Activated naive CD8-positive, alpha-beta T cell (primary cell): ENCODE data around the gene CTDSPL.
A peak's percentile ranks its signal among the peaks of the same experiment; 100 is the strongest.

ENCODE experiments used
- H3K27ac Mint-ChIP-seq: one replicate; pipeline ENCODE4 v1.8.0; 2021; ENCODE audit warnings: mixed read lengths
- H3K27me3 Mint-ChIP-seq: one replicate; pipeline ENCODE4 v1.8.0; 2021; ENCODE audit warnings: mixed read lengths
- H3K36me3 Mint-ChIP-seq: one replicate; pipeline ENCODE4 v1.8.0; 2021; ENCODE audit warnings: mixed read lengths
- H3K4me1 Mint-ChIP-seq: one replicate; pipeline ENCODE4 v1.8.0; 2021; ENCODE audit warnings: low read depth, mixed read lengths
- H3K4me3 Mint-ChIP-seq: one replicate; pipeline ENCODE4 v1.8.0; 2021; ENCODE audit warnings: mild to moderate bottlenecking, mixed read lengths
- H3K9me3 Mint-ChIP-seq: one replicate; pipeline ENCODE4 v1.8.0; 2021; ENCODE audit warnings: low read depth, mixed read lengths

The CTDSPL gene

DNA sequence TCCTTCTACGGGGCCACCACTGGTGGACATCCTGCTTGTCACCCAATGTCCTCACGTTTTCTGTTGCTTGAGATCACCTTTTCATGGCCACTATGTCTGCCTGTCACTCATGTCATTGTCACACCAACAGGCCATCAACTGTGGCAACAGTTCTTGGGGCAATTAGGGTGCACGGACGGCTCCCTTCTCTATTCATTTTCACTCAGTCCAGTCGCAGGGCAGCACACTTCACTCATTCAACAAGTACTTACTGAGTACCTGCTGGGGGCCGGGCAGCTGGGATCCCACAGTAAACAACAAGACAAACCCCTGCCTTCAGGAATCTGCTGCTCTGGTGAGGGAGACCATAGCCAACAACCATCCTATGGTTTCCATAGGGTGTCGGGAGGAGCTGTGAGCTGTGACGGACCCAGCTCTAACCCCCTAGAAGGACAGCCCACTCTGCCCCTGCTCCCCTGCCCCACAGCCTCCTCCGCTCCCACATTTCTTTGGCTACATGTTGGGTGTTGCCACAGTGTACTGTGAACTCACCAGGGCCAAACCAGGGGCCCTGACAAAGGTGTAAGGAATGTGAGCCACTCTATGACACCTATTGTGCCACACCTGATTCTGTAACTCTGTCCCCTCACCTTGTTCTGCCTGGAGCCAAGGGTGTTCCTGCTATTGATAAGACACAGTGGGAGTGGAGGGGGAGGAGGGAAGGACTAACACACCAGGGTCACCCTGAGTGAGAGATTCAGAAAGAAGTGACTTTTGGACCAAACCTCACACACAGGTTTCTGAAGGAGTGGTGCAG is 130.8 kb downstream of the CTDSPL start:
- Mint-ChIP-seq H3K4me3 (peak overlapping the region; percentile 95), H3K9me3 (peaks cover 3% of the 10 kb centered on the region), H3K4me1 (peaks cover 42% of the 10 kb centered on the region), H3K36me3 (peaks cover 10% of the 10 kb centered on the region), H3K27ac (peak overlapping the region; percentile 98), H3K27me3 (no peaks in the 10 kb centered on the region)

GRCh38 chr3:37993067-37993455 is 131.4 kb downstream of the CTDSPL start:
- Mint-ChIP-seq H3K4me1 (peaks cover 42% of the 10 kb centered on the region), H3K9me3 (peaks cover 3% of the 10 kb centered on the region), H3K36me3 (peaks cover 10% of the 10 kb centered on the region), H3K4me3 (peak overlapping the region; percentile 95), H3K27me3 (no peaks in the 10 kb centered on the region), H3K27ac (peak overlapping the region; percentile 98)

- H3K27me3 Mint-ChIP-seq: no peaks in the 10 kb centered on the region
- peaks cover 3% of the 10 kb centered on the region for H3K9me3 Mint-ChIP-seq
- peak overlapping the region; percentile 95 for H3K4me3 Mint-ChIP-seq
- H3K27ac Mint-ChIP-seq: peak overlapping the region; percentile 98
- H3K36me3 Mint-ChIP-seq: peaks cover 10% of the 10 kb centered on the region
- H3K4me1 Mint-ChIP-seq: peaks cover 45% of the 10 kb centered on the region
These were observed 131.8 kb downstream of the CTDSPL start for GRCh38 chr3:37993460-37993819.

DNA sequence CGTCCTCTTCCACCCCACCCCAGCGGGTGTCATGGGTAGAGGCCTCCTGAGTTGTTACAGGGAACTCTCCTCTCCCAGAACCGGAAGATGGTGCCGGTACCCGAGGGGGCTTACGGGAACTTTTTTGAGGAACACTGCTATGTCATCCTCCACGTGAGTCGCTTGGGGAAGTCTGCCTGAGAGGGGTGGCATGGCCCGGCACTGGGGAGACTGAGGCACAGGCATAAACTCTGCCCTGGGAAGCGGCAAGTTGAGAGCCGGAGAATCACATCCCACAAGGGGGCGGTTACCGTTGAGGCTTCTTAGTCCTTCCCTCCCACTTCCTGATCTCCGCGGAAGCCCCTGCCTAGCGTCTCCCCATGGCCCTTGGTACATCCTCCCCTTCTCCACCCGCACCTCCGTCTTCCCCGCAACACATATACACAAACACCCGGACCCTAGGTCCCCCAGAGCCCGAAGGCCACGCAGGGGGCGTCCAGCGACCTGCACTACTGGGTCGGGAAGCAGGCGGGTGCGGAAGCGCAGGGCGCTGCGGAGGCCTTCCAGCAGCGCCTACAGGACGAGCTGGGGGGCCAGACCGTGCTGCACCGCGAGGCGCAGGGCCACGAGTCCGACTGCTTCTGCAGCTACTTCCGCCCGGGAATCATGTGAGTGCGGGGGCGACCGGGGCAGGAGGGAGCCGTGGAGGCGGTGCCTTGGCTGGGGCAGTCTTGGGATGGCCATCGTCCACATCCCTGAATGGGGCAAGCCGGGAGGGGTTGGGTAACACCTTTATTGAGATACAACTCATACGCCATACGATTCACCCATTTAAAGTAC is 132.3 kb downstream of the CTDSPL start:
- Mint-ChIP-seq H3K4me1 (peaks cover 48% of the 10 kb centered on the region), H3K9me3 (peaks cover 3% of the 10 kb centered on the region), H3K27me3 (no peaks in the 10 kb centered on the region), H3K36me3 (peaks cover 10% of the 10 kb centered on the region), H3K27ac (peak overlapping the region; percentile 98), H3K4me3 (peak overlapping the region; percentile 95)

DNA sequence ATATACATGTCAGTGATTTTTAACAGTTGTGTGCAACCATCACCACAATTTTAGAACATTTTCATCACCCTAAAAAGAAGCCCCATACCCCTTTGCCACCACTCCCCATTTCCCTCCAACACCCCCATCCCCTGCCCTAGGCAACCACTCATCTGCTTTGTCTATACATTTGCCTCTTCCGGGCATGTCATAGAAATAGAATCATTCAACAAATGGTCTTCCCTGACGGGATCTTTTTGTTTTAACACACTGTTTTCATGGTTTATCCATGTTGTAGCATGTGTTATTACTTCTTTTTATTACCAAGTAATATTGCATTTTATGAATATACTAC is 132.9 kb downstream of the CTDSPL start:
- H3K36me3 Mint-ChIP-seq: peaks cover 10% of the 10 kb centered on the region
- peak overlapping the region; percentile 98 for H3K27ac Mint-ChIP-seq
- H3K4me3 Mint-ChIP-seq: peak overlapping the region; percentile 95
- H3K9me3 Mint-ChIP-seq: peaks cover 3% of the 10 kb centered on the region
- no peaks in the 10 kb centered on the region for H3K27me3 Mint-ChIP-seq
- peaks cover 53% of the 10 kb centered on the region for H3K4me1 Mint-ChIP-seq

GRCh38 chr3:37995652-37996641 is 134.3 kb downstream of the CTDSPL start:
- H3K27ac Mint-ChIP-seq: peak overlapping the region; percentile 98
- H3K4me3 Mint-ChIP-seq: peak overlapping the region; percentile 95
- H3K36me3 Mint-ChIP-seq: peaks cover 10% of the 10 kb centered on the region
- no peaks in the 10 kb centered on the region for H3K27me3 Mint-ChIP-seq
- peaks cover 55% of the 10 kb centered on the region for H3K4me1 Mint-ChIP-seq
- peaks cover 3% of the 10 kb centered on the region for H3K9me3 Mint-ChIP-seq

DNA sequence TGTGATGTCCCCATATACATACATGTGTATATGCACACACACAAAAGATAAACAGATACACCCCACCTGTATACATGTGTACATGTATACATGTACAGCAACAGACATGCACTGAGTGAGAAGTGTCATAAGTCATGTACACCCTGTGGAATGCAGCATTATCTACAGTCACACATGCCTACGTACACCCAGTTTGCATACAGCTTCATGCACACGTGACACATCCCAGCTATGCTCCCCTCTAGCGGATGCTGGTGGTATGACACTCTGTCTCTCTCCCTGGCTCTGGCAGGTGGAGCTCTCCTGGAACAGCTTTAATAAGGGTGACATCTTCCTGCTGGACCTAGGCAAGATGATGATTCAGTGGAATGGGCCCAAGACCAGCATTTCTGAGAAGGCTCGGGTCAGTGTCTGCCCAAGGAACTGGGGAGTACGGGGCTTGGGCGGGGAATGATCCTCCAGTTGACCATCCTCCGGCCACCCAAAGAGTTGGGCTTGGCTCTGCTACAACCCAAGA is 135.2 kb downstream of the CTDSPL start:
- Mint-ChIP-seq H3K27ac (peak overlapping the region; percentile 91), H3K27me3 (no peaks in the 10 kb centered on the region), H3K4me3 (peak overlapping the region; percentile 65), H3K9me3 (peaks cover 3% of the 10 kb centered on the region), H3K36me3 (peaks cover 10% of the 10 kb centered on the region), H3K4me1 (peaks cover 55% of the 10 kb centered on the region)

GRCh38 chr3:37997342-37997741 is 135.7 kb downstream of the CTDSPL start:
- H3K9me3 Mint-ChIP-seq: peaks cover 3% of the 10 kb centered on the region
- H3K36me3 Mint-ChIP-seq: peaks cover 10% of the 10 kb centered on the region
- peaks cover 55% of the 10 kb centered on the region for H3K4me1 Mint-ChIP-seq
- H3K27ac Mint-ChIP-seq: no peak overlapping the region
- no peaks in the 10 kb centered on the region for H3K27me3 Mint-ChIP-seq
- H3K4me3 Mint-ChIP-seq: no peak overlapping the region

GRCh38 chr3:37997791-37998370 is 136.2 kb downstream of the CTDSPL start:
- H3K4me1 Mint-ChIP-seq: peaks cover 54% of the 10 kb centered on the region
- peaks cover 3% of the 10 kb centered on the region for H3K9me3 Mint-ChIP-seq
- H3K27ac Mint-ChIP-seq: peak overlapping the region; percentile 96
- peak overlapping the region; percentile 81 for H3K4me3 Mint-ChIP-seq
- peaks cover 10% of the 10 kb centered on the region for H3K36me3 Mint-ChIP-seq
- H3K27me3 Mint-ChIP-seq: no peaks in the 10 kb centered on the region

- H3K27me3 Mint-ChIP-seq: no peaks in the 10 kb centered on the region
- peaks cover 10% of the 10 kb centered on the region for H3K36me3 Mint-ChIP-seq
- H3K4me3 Mint-ChIP-seq: peak overlapping the region; percentile 33
- peaks cover 50% of the 10 kb centered on the region for H3K4me1 Mint-ChIP-seq
- peaks cover 3% of the 10 kb centered on the region for H3K9me3 Mint-ChIP-seq
- peak overlapping the region; percentile 29 for H3K27ac Mint-ChIP-seq
These were observed 138.2 kb downstream of the CTDSPL start for GRCh38 chr3:37999836-38000235.

DNA sequence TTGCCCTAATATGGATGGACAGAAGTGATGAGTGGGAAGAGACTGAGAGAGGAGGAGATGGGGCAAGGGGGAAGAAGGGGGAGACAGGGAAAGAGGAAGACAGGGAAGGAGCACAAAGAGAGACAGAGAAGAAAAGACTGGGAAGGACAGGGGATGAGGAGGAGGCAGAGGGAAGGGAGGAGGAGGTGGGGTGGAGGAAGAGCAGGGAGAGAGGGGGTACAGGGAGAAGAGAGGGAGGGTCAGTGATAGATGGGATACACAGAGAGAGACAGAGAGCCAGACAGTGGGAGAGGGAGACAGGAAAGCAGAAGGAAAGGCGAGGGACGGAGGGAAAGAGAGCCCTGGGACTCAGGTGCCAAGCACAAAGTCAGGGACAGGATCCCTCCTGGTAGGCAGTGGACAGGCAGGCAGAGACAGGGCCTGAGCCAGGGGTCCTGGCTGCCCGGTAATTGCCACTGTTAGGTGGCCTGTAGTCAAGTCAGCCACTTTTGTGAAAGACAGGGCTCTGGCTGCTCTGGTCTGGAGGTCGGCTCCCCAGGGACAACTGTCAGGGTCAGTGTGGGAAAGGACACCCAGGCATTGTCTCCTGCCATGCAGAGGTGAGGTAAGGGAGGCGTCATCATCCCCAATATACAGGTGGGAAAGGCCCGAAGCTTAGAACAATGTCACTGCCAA is 138.7 kb downstream of the CTDSPL start:
- Mint-ChIP-seq H3K4me3 (no peak overlapping the region), H3K4me1 (peaks cover 45% of the 10 kb centered on the region), H3K27me3 (no peaks in the 10 kb centered on the region), H3K9me3 (peaks cover 3% of the 10 kb centered on the region), H3K36me3 (peaks cover 9% of the 10 kb centered on the region), H3K27ac (no peak overlapping the region)

- peaks cover 3% of the 10 kb centered on the region for H3K9me3 Mint-ChIP-seq
- peaks cover 39% of the 10 kb centered on the region for H3K4me1 Mint-ChIP-seq
These were observed 139.3 kb downstream of the CTDSPL start for GRCh38 chr3:38000965-38001455.

DNA sequence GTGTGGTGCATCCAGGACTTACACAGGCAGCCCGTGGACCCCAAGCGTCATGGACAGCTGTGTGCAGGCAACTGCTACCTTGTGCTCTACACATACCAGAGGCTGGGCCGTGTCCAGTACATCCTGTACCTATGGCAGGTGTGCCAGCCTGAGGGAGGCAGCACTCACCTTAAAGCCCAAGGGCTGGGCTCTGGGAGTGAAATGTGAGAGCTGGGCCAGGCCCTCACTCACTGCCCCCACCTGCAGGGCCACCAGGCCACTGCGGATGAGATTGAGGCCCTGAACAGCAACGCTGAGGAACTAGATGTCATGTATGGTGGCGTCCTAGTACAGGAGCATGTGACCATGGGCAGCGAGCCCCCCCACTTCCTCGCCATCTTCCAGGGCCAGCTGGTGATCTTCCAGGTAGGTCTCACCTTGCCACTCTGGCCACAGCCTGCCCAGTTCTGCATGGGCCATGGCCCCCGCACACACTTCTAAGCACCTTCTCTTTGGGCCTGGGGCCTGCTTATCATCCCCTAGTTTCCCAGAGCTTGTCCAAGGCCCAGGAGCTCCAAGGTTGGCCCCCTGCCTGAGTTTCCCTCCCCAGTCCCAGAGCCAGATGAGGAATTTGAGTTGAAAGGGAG is 139.9 kb downstream of the CTDSPL start:
- Mint-ChIP-seq H3K9me3 (peaks cover 2% of the 10 kb centered on the region), H3K36me3 (peaks cover 7% of the 10 kb centered on the region), H3K4me1 (peaks cover 34% of the 10 kb centered on the region), H3K27me3 (no peaks in the 10 kb centered on the region), H3K27ac (no peak overlapping the region), H3K4me3 (no peak overlapping the region)

More at GRCh38 chr3:38000965-38001455, 139.3 kb downstream of the CTDSPL start:
- no peaks in the 10 kb centered on the region for H3K27me3 Mint-ChIP-seq
- H3K27ac Mint-ChIP-seq: no peak overlapping the region
- H3K36me3 Mint-ChIP-seq: peaks cover 10% of the 10 kb centered on the region
- H3K4me3 Mint-ChIP-seq: no peak overlapping the region
